ENCODE data around the gene DLGAP1.

DLGAP1 gene

DNA sequence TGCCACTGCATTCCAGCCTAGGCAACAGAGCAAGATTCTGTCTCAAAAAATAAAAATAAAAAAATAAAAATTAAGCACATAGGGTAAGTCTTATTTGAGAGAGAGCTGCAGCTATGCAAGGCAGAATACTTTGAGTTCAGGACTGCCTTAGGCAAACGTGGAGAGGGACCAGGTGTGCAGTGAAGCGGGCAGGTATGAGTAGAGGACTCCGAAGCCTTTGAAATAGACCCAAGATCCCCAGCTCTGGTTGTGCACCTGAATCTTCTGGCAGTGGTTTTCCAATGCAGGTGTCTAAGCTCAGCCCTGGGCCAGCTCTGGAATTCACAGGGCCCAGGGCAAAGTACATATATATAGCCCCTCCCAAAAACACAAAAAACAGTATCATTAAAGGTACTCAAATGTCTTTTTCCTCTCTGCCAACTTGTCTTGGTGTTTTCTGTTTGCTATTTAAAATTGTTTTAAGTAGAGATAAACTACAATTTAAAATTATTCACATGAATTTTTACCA lies 983.9 kb downstream of the DLGAP1 start:
- TF ChIP-seq CTCF (IDR thresholded peaks at IDR 0.05; ENCODE audit: extremely low read depth, insufficient read depth, missing control alignments), result no peak
- no peak for DNase-seq (ENCODE audit: low spot score)
- in situ Hi-C loops (cut with MboI; ENCODE audit: low pct_unique_long_range_greater_than_20kb, low sequenced_read_pairs, unreplicated experiment), result loop anchor here (25.0 kb wide), 1 partner anchor 116 kb away; no protein-coding TSS in a partner anchor

DNA sequence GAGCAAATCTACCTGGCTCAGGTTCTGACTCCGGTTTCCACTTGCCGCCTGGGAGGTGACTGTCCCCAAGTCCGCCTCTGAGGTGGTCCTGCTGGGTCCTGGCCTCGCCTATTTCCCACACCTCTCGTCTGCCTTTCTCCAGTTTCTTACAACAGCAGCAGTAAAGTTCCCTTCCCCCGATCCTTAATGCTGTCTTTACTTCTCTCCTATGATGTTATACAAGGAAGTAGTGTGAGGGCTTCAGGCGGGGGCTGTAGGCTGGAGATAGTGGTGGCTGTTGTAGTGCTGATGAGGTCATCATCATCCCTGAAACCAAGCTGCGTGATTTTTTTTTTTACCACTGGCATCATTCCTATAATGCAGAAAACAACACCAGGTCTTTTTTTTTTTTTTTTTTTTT lies 986.3 kb downstream of the DLGAP1 start:
- DNase-seq (ENCODE audit: low spot score), result no peak
- no peak for TF ChIP-seq CTCF (IDR thresholded peaks at IDR 0.05; ENCODE audit: extremely low read depth, insufficient read depth, missing control alignments)
- in situ Hi-C loops (cut with MboI; ENCODE audit: low pct_unique_long_range_greater_than_20kb, low sequenced_read_pairs, unreplicated experiment), result loop anchor here (25.0 kb wide), 1 partner anchor 118 kb away; no protein-coding TSS in a partner anchor

GRCh38 chr18:3468066-3468705 lies 986.9 kb downstream of the DLGAP1 start:
- no peak for TF ChIP-seq CTCF (IDR thresholded peaks at IDR 0.05; ENCODE audit: extremely low read depth, insufficient read depth, missing control alignments)
- no peak for DNase-seq (ENCODE audit: low spot score)
- in situ Hi-C loops (cut with MboI; ENCODE audit: low pct_unique_long_range_greater_than_20kb, low sequenced_read_pairs, unreplicated experiment), result loop anchor here (25.0 kb wide), 1 partner anchor 119 kb away; no protein-coding TSS in a partner anchor

GRCh38 chr18:3466872-3467271 lies 988.2 kb downstream of the DLGAP1 start:
- TF ChIP-seq CTCF (IDR thresholded peaks at IDR 0.05; ENCODE audit: extremely low read depth, insufficient read depth, missing control alignments), result no peak
- DNase-seq (ENCODE audit: low spot score), result no peak
- in situ Hi-C loops (cut with MboI; ENCODE audit: low pct_unique_long_range_greater_than_20kb, low sequenced_read_pairs, unreplicated experiment), result loop anchor here (25.0 kb wide), 1 partner anchor 120 kb away; no protein-coding TSS in a partner anchor

DNA sequence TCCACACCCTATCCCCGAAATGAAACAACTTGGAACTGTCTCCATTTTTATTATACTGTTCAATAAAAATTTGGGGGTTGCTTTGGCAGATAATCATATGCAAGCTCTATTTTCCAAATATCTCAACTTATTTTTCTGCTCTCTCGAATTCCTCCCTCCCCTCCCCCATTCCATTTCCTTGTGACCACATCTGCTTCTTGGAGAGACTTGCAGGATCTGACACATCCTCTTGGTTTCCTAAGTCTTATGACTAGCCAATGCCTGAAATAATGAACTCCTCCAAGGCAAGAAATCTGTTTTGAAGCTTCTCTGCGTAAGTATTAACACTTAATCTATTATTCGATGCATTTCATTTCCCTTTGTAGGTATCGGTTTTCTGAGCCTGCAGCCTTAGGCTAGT lies 989.1 kb downstream of the DLGAP1 start:
- DNase-seq (ENCODE audit: low spot score), result no peak
- in situ Hi-C loops (cut with MboI; ENCODE audit: low pct_unique_long_range_greater_than_20kb, low sequenced_read_pairs, unreplicated experiment), result loop anchor here (25.0 kb wide), 1 partner anchor 121 kb away; no protein-coding TSS in a partner anchor
- no peak for TF ChIP-seq CTCF (IDR thresholded peaks at IDR 0.05; ENCODE audit: extremely low read depth, insufficient read depth, missing control alignments)

GRCh38 chr18:3463051-3463450 lies 992.1 kb downstream of the DLGAP1 start:
- DNase-seq (ENCODE audit: low spot score), result no peak
- TF ChIP-seq CTCF (IDR thresholded peaks at IDR 0.05; ENCODE audit: extremely low read depth, insufficient read depth, missing control alignments), result no peak
- in situ Hi-C loops (cut with MboI; ENCODE audit: low pct_unique_long_range_greater_than_20kb, low sequenced_read_pairs, unreplicated experiment), result loop anchor here (25.0 kb wide), 1 partner anchor 124 kb away; no protein-coding TSS in a partner anchor

Data from GM13977 (cell line).